ENCODE results near the gene TBL1X. TPM values are rescaled to one million over a fixed set of nuclear protein-coding genes. Genes with fewer than 3 reads are reported as not detected.

TBL1X gene
- total RNA-seq, 1 donor from 2014 or later, result 21.4 TPM

- Mint-ChIP-seq H3K4me3 (ENCODE audit: unreplicated experiment) (no peak overlapping the region), H3K4me1 (ENCODE audit: low read depth) (peaks cover 8% of the 10 kb centered on the region), H3K27ac (ENCODE audit: unreplicated experiment) (no peak overlapping the region), H3K9me3 (ENCODE audit: low read depth) (peaks cover 10% of the 10 kb centered on the region), H3K27me3 (ENCODE audit: low read depth) (no peaks in the 10 kb centered on the region), H3K36me3 (ENCODE audit: low read depth) (peaks cover 7% of the 10 kb centered on the region)
- no peak for DNase-seq (ENCODE audit: low spot score)
- no peak for TF ChIP-seq CTCF (IDR thresholded peaks at IDR 0.05)
These were observed 191.4 kb downstream of the TBL1X start for GRCh38 chrX:9656277-9656676.

- DNase-seq (ENCODE audit: low spot score), result no peak
- peaks cover 9% of the 10 kb centered on the region for H3K4me1 Mint-ChIP-seq (ENCODE audit: low read depth)
- H3K36me3 Mint-ChIP-seq (ENCODE audit: low read depth), result peaks cover 7% of the 10 kb centered on the region
- H3K9me3 Mint-ChIP-seq (ENCODE audit: low read depth), result peaks cover 10% of the 10 kb centered on the region
- no peak overlapping the region for H3K4me3 Mint-ChIP-seq (ENCODE audit: unreplicated experiment)
- H3K27me3 Mint-ChIP-seq (ENCODE audit: low read depth), result no peaks in the 10 kb centered on the region
- no peak for TF ChIP-seq CTCF (IDR thresholded peaks at IDR 0.05)
- H3K27ac Mint-ChIP-seq (ENCODE audit: unreplicated experiment), result no peak overlapping the region
These were observed 192.0 kb downstream of the TBL1X start for GRCh38 chrX:9656871-9657270.

GRCh38 chrX:9657590-9658256, 192.9 kb downstream of the TBL1X start:
- no peak for TF ChIP-seq CTCF (IDR thresholded peaks at IDR 0.05)
- Mint-ChIP-seq H3K4me1 (ENCODE audit: low read depth) (peaks cover 15% of the 10 kb centered on the region), H3K27ac (ENCODE audit: unreplicated experiment) (no peak overlapping the region), H3K9me3 (ENCODE audit: low read depth) (peaks cover 10% of the 10 kb centered on the region), H3K36me3 (ENCODE audit: low read depth) (peaks cover 7% of the 10 kb centered on the region), H3K27me3 (ENCODE audit: low read depth) (no peaks in the 10 kb centered on the region), H3K4me3 (ENCODE audit: unreplicated experiment) (no peak overlapping the region)
- DNase-seq (ENCODE audit: low spot score), result no peak

GRCh38 chrX:9658409-9658808, 193.6 kb downstream of the TBL1X start:
- no peak for DNase-seq (ENCODE audit: low spot score)
- H3K9me3 Mint-ChIP-seq (ENCODE audit: low read depth), result peaks cover 10% of the 10 kb centered on the region
- H3K4me3 Mint-ChIP-seq (ENCODE audit: unreplicated experiment), result no peak overlapping the region
- no peak for TF ChIP-seq CTCF (IDR thresholded peaks at IDR 0.05)
- H3K36me3 Mint-ChIP-seq (ENCODE audit: low read depth), result peaks cover 7% of the 10 kb centered on the region
- no peaks in the 10 kb centered on the region for H3K27me3 Mint-ChIP-seq (ENCODE audit: low read depth)
- H3K4me1 Mint-ChIP-seq (ENCODE audit: low read depth), result peaks cover 15% of the 10 kb centered on the region
- no peak overlapping the region for H3K27ac Mint-ChIP-seq (ENCODE audit: unreplicated experiment)

- H3K27me3 Mint-ChIP-seq (ENCODE audit: low read depth), result no peaks in the 10 kb centered on the region
- no peak for DNase-seq (ENCODE audit: low spot score)
- no peak overlapping the region for H3K27ac Mint-ChIP-seq (ENCODE audit: unreplicated experiment)
- peaks cover 4% of the 10 kb centered on the region for H3K36me3 Mint-ChIP-seq (ENCODE audit: low read depth)
- TF ChIP-seq CTCF (IDR thresholded peaks at IDR 0.05), result no peak
- H3K4me3 Mint-ChIP-seq (ENCODE audit: unreplicated experiment), result no peak overlapping the region
- peaks cover 19% of the 10 kb centered on the region for H3K4me1 Mint-ChIP-seq (ENCODE audit: low read depth)
- H3K9me3 Mint-ChIP-seq (ENCODE audit: low read depth), result peaks cover 3% of the 10 kb centered on the region
These were observed 194.8 kb downstream of the TBL1X start for GRCh38 chrX:9659571-9660195.

All from chondrocyte (in vitro differentiated cells).